ENCODE measurements around the gene FAM234B. TPM values are rescaled to one million over a fixed set of nuclear protein-coding genes. Genes with fewer than 3 reads are reported as not detected.

FAM234B gene
- total RNA-seq, 2 experiments from 2014 or later: 3.0 to 3.2 TPM

DNA sequence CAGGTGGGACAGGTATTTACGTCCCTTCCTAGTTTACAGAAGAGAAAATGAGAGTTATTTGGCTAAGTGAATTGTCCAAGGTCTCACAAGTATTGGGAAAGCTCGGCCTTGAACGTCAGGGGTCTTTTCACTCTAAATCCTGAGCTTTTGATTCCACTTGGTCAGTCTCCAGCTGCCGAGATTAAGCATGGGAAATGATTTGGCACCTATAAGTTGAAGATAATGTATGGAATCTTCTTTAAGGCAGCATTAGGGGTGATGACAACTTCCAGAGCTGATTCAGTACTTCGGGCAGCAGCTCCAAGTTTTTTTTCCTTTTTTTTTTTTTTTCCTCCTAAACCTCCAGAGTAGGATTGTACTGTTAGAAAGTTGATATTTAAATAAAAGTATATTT is 722 bp downstream of the FAM234B start:
- CTCF ChIA-PET: interaction anchor here (2.2 kb wide), 1 partner anchor 168 kb away, joined by 9 read pairs; no protein-coding TSS in a partner anchor
- Histone ChIP-seq H3K27ac (ENCODE audit: low read depth in 1 of 2, low read length in 2 of 2) (no peak overlapping the region), H3K36me3 (ENCODE audit: insufficient read depth, low read length) (no peaks in the 10 kb centered on the region), H3K9me3 (ENCODE audit: control insufficient read depth in 1 of 2, insufficient read depth in 1 of 2, low read length in 2 of 2) (no peaks in the 10 kb centered on the region), H3K4me3 (ENCODE audit: low read length) (peak overlapping the region; percentile 84), H3K27me3 (ENCODE audit: control insufficient read depth in 1 of 2, insufficient read depth in 2 of 2, low read length in 2 of 2) (no peaks in the 10 kb centered on the region), H3K4me1 (ENCODE audit: insufficient read depth, low read length) (peaks cover 10% of the 10 kb centered on the region)
- TF ChIP-seq, protein P1, sequence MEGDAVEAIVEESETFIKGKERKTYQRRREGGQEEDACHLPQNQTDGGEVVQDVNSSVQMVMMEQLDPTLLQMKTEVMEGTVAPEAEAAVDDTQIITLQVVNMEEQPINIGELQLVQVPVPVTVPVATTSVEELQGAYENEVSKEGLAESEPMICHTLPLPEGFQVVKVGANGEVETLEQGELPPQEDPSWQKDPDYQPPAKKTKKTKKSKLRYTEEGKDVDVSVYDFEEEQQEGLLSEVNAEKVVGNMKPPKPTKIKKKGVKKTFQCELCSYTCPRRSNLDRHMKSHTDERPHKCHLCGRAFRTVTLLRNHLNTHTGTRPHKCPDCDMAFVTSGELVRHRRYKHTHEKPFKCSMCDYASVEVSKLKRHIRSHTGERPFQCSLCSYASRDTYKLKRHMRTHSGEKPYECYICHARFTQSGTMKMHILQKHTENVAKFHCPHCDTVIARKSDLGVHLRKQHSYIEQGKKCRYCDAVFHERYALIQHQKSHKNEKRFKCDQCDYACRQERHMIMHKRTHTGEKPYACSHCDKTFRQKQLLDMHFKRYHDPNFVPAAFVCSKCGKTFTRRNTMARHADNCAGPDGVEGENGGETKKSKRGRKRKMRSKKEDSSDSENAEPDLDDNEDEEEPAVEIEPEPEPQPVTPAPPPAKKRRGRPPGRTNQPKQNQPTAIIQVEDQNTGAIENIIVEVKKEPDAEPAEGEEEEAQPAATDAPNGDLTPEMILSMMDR (IDR thresholded peaks at IDR 0.05): no peak
- peak overlapping the region; percentile 92 for H3K4me3 Mint-ChIP-seq
- H3K27me3 Mint-ChIP-seq: no peaks in the 10 kb centered on the region
- H3K9me3 Mint-ChIP-seq: no peaks in the 10 kb centered on the region
- DNase-seq (no peak), ATAC-seq (ENCODE audit: poor library complexity) (no peak)
- H3K4me1 Mint-ChIP-seq (ENCODE audit: low read depth): peaks cover 14% of the 10 kb centered on the region
- no peak overlapping the region for H3K27ac Mint-ChIP-seq
- no peaks in the 10 kb centered on the region for H3K36me3 Mint-ChIP-seq (ENCODE audit: low read depth)
- POLR2A ChIA-PET: interaction anchor here (1.1 to 2.2 kb wide), 3 partner anchors 44 to 258 kb away, joined by 3 to 12 read pairs (median 4); no protein-coding TSS in a partner anchor
- intact Hi-C loops (cut with DNase I, micrococcal nuclease): no loop called here

DNA sequence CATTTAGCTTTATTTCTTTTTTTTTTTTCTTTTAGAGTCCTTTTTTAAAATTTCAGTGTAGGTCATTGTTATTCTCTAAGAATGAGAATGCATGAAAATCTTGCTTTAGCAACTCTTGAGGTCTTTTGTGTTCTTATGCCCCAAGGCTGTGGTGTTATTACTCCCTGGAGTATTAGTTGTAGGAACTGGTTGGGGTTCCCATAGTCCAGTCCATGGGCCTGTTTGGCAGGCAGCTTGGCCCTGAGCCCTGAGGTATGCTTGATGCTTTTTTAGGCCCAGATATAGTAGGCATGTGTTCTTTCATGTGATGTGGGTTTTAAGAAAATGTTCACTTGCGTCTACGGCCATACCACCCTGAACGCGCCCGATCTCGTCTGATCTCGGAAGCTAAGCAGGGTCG is 1.6 kb downstream of the FAM234B start:
- intact Hi-C loops (cut with DNase I, micrococcal nuclease): no loop called here
- TF ChIP-seq, protein P1 (IDR thresholded peaks at IDR 0.05): no peak
- Mint-ChIP-seq H3K9me3 (no peaks in the 10 kb centered on the region), H3K27ac (no peak overlapping the region), H3K27me3 (no peaks in the 10 kb centered on the region), H3K4me3 (peak overlapping the region; percentile 92), H3K36me3 (ENCODE audit: low read depth) (no peaks in the 10 kb centered on the region), H3K4me1 (ENCODE audit: low read depth) (peaks cover 14% of the 10 kb centered on the region)
- Histone ChIP-seq H3K4me3 (ENCODE audit: low read length) (no peak overlapping the region), H3K27ac (ENCODE audit: low read depth in 1 of 2, low read length in 2 of 2) (no peak overlapping the region), H3K9me3 (ENCODE audit: control insufficient read depth in 1 of 2, insufficient read depth in 1 of 2, low read length in 2 of 2) (no peaks in the 10 kb centered on the region), H3K36me3 (ENCODE audit: insufficient read depth, low read length) (no peaks in the 10 kb centered on the region), H3K27me3 (ENCODE audit: control insufficient read depth in 1 of 2, insufficient read depth in 2 of 2, low read length in 2 of 2) (no peaks in the 10 kb centered on the region), H3K4me1 (ENCODE audit: insufficient read depth, low read length) (peaks cover 10% of the 10 kb centered on the region)
- CTCF ChIA-PET: interaction anchor here (1.6 to 1.7 kb wide), 2 partner anchors 11 to 13 kb away, joined by 3 read pairs; no protein-coding TSS in a partner anchor
- ATAC-seq (ENCODE audit: poor library complexity): no peak
- no peak for DNase-seq
- POLR2A ChIA-PET: interaction anchor here (0.5 kb wide), 1 partner anchor 23 kb away, joined by 3 read pairs; no protein-coding TSS in a partner anchor

DNA sequence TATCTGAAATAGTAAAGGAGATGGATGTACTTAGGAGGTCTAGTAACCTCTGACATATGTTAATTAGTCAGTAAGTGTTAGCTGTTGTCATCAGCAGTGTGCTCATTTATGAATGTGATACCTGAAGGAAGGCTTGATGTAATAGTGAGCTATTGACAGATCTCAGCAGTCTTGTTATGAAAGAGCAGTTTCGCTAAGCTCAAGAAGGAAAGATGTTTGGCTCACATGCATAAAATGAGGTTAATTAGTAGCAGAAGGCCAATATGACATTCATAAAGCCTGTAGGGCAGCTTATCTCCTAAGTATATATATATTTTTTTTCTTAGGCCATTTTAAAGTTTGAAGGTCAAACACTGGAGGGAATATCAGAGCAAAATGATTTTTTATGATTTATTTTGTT is 2.8 kb downstream of the FAM234B start:
- H3K4me1 ChIP-seq (ENCODE audit: insufficient read depth, low read length): peaks cover 10% of the 10 kb centered on the region
- ChIA-PET CTCF (interaction anchor here (1.6 to 1.7 kb wide), 2 partner anchors 10 to 12 kb away, joined by 3 read pairs; no protein-coding TSS in a partner anchor), POLR2A (no interaction called here)
- no peaks in the 10 kb centered on the region for H3K27me3 ChIP-seq (ENCODE audit: control insufficient read depth in 1 of 2, insufficient read depth in 2 of 2, low read length in 2 of 2)
- Mint-ChIP-seq H3K9me3 (no peaks in the 10 kb centered on the region), H3K4me3 (peak overlapping the region; percentile 22), H3K27ac (no peak overlapping the region), H3K36me3 (ENCODE audit: low read depth) (no peaks in the 10 kb centered on the region), H3K4me1 (ENCODE audit: low read depth) (peaks cover 14% of the 10 kb centered on the region), H3K27me3 (no peaks in the 10 kb centered on the region)
- DNase-seq (no peak), ATAC-seq (ENCODE audit: poor library complexity) (no peak)
- H3K4me3 ChIP-seq (ENCODE audit: low read length): no peak overlapping the region
- no peaks in the 10 kb centered on the region for H3K36me3 ChIP-seq (ENCODE audit: insufficient read depth, low read length)
- intact Hi-C loops (cut with DNase I, micrococcal nuclease): no loop called here
- TF ChIP-seq, protein P1 (IDR thresholded peaks at IDR 0.05): no peak
- H3K27ac ChIP-seq (ENCODE audit: low read depth in 1 of 2, low read length in 2 of 2): no peak overlapping the region
- no peaks in the 10 kb centered on the region for H3K9me3 ChIP-seq (ENCODE audit: control insufficient read depth in 1 of 2, insufficient read depth in 1 of 2, low read length in 2 of 2)
